ENCODE results near the gene TRIO.

TRIO gene

GRCh38 chr5:14355391-14355790 is 212.2 kb downstream of the TRIO start:
- H3K4me3 ChIP-seq (ENCODE audit: low read depth in 1 of 2, low read length in 2 of 2): no peak overlapping the region
- H3K27me3 ChIP-seq (ENCODE audit: control insufficient read depth in 1 of 2, insufficient read depth in 2 of 2, low read length in 2 of 2): no peaks in the 10 kb centered on the region
- no peak overlapping the region for H3K9ac ChIP-seq (ENCODE audit: low read depth in 1 of 2, low read length in 2 of 2)
- H3K36me3 ChIP-seq (ENCODE audit: control insufficient read depth in 1 of 2, insufficient read depth in 2 of 2, low read length in 2 of 2): peaks cover 6 to 33% of the 10 kb centered on the region in 2 donors
- no peaks in the 10 kb centered on the region for H3K9me3 ChIP-seq (ENCODE audit: control insufficient read depth in 1 of 2, low read length in 2 of 2)
- H3K27ac ChIP-seq (ENCODE audit: low read depth, low read length): no peak overlapping the region
- H3K4me1 ChIP-seq (ENCODE audit: control insufficient read depth in 1 of 2, insufficient read depth in 2 of 2, low read length in 2 of 2): no peaks in the 10 kb centered on the region

DNA sequence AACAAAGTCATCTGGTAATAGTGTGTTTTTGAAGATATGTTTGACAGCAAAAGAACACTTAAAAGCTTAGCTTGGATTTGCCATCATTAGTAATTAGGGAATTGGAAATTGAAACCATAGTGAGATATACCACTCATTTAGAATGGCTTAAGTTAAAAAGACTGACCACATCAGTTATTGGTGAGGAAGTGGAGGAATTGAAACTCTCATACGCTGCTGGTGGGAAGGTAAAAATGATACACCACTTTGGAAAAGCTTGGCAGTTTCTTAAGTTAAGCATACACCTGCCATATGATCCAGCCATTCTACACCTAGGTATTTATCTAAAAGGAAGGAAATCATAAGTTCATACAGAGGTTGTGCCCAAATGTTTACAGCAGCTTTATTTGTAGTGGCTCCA is 213.2 kb downstream of the TRIO start:
- Histone ChIP-seq H3K36me3 (ENCODE audit: control insufficient read depth in 1 of 2, insufficient read depth in 2 of 2, low read length in 2 of 2) (peaks cover 9 to 37% of the 10 kb centered on the region in 2 donors), H3K4me3 (ENCODE audit: low read depth in 1 of 2, low read length in 2 of 2) (no peak overlapping the region), H3K9me3 (ENCODE audit: control insufficient read depth in 1 of 2, low read length in 2 of 2) (no peaks in the 10 kb centered on the region), H3K4me1 (ENCODE audit: control insufficient read depth in 1 of 2, insufficient read depth in 2 of 2, low read length in 2 of 2) (no peaks in the 10 kb centered on the region), H3K27me3 (ENCODE audit: control insufficient read depth in 1 of 2, insufficient read depth in 2 of 2, low read length in 2 of 2) (no peaks in the 10 kb centered on the region), H3K27ac (ENCODE audit: low read depth, low read length) (no peak overlapping the region), H3K9ac (ENCODE audit: low read depth in 1 of 2, low read length in 2 of 2) (no peak overlapping the region)

- H3K4me3 ChIP-seq (ENCODE audit: low read depth in 1 of 2, low read length in 2 of 2): no peak overlapping the region
- no peak overlapping the region for H3K9ac ChIP-seq (ENCODE audit: low read depth in 1 of 2, low read length in 2 of 2)
- no peak overlapping the region for H3K27ac ChIP-seq (ENCODE audit: low read depth, low read length)
- no peaks in the 10 kb centered on the region for H3K9me3 ChIP-seq (ENCODE audit: control insufficient read depth in 1 of 2, low read length in 2 of 2)
- no peaks in the 10 kb centered on the region for H3K4me1 ChIP-seq (ENCODE audit: control insufficient read depth in 1 of 2, insufficient read depth in 2 of 2, low read length in 2 of 2)
- H3K36me3 ChIP-seq (ENCODE audit: control insufficient read depth in 1 of 2, insufficient read depth in 2 of 2, low read length in 2 of 2): peaks cover 9 to 42% of the 10 kb centered on the region in 2 donors
- H3K27me3 ChIP-seq (ENCODE audit: control insufficient read depth in 1 of 2, insufficient read depth in 2 of 2, low read length in 2 of 2): no peaks in the 10 kb centered on the region
Observed at GRCh38 chr5:14357441-14357840, 214.3 kb downstream of the TRIO start.

- Histone ChIP-seq H3K4me3 (ENCODE audit: low read depth in 1 of 2, low read length in 2 of 2) (no peak overlapping the region), H3K9me3 (ENCODE audit: control insufficient read depth in 1 of 2, low read length in 2 of 2) (no peaks in the 10 kb centered on the region), H3K4me1 (ENCODE audit: control insufficient read depth in 1 of 2, insufficient read depth in 2 of 2, low read length in 2 of 2) (no peaks in the 10 kb centered on the region), H3K36me3 (ENCODE audit: control insufficient read depth in 1 of 2, insufficient read depth in 2 of 2, low read length in 2 of 2) (peaks cover 9 to 42% of the 10 kb centered on the region in 2 donors), H3K9ac (ENCODE audit: low read depth in 1 of 2, low read length in 2 of 2) (no peak overlapping the region), H3K27me3 (ENCODE audit: control insufficient read depth in 1 of 2, insufficient read depth in 2 of 2, low read length in 2 of 2) (no peaks in the 10 kb centered on the region), H3K27ac (ENCODE audit: low read depth, low read length) (no peak overlapping the region)
Observed at GRCh38 chr5:14357851-14358250, 214.7 kb downstream of the TRIO start.

DNA sequence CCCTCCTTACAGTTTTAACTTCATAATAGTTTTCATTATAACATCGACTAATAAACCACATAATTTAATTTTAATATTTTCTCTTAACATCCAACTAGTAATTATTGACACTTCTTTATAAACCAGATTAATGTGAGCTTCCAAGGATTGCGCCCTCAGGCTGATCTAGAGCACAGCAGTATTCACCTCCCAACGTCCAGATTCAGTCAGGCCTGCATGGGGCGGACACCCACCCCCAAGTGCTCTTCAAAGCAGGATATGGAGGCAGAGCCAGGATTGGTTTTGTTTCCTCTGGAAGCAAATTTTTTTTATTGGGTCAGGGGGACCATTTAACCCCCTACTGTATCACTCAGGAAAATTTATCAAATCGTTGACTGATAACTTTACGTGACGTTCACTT is 215.4 kb downstream of the TRIO start:
- no peak overlapping the region for H3K27ac ChIP-seq (ENCODE audit: low read depth, low read length)
- H3K36me3 ChIP-seq (ENCODE audit: control insufficient read depth in 1 of 2, insufficient read depth in 2 of 2, low read length in 2 of 2): peaks cover 9 to 43% of the 10 kb centered on the region in 2 donors
- no peak overlapping the region for H3K9ac ChIP-seq (ENCODE audit: low read depth in 1 of 2, low read length in 2 of 2)

DNA sequence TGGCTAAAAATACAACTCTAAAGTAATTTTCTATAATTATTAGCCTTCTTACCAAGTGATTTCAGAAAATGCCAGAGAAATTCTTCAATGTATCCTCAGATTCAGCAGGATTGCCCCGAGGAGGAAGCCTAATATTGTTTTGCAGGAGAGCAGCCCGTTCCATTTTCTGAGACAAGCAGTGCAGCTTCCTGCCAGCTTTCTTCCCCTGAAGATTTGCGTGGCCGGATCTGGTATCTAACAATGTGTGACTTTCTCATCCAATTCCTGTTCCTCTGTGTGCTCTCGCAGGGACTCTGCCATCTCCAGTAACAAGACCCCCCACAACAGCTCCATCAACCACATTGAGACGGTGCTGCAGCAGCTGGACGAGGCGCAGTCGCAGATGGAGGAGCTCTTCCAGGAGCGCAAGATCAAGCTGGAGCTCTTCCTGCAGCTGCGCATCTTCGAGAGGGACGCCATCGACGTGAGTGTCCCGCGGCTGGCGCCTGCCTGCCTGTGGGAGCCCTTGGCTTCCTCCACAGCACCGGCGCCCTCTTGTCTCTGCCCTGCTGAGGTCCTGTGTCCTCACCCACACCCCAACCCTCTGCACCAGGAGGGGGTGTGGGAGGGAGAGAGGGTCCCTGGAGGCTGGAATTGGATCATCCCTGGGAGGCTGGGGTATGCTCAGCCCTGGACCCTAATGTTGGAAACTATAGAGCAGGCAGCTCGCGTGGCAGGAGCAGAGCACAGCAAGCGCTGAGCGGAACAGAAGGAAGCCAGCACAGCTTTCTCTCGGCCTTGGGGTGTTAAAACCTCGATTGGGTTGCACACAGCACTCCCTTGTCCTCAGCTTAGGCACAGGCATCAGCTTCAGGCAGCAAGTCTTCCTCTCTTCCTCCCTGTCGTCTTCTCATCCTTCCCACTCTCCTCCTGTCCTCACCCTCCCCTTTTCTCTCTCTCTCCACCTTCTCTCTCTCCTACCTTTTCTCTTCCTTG is 216.2 kb downstream of the TRIO start:
- no peaks in the 10 kb centered on the region for H3K27me3 ChIP-seq (ENCODE audit: control insufficient read depth in 1 of 2, insufficient read depth in 2 of 2, low read length in 2 of 2)
- H3K27ac ChIP-seq (ENCODE audit: low read depth, low read length): no peak overlapping the region
- H3K4me1 ChIP-seq (ENCODE audit: control insufficient read depth in 1 of 2, insufficient read depth in 2 of 2, low read length in 2 of 2): no peaks in the 10 kb centered on the region
- H3K36me3 ChIP-seq (ENCODE audit: control insufficient read depth in 1 of 2, insufficient read depth in 2 of 2, low read length in 2 of 2): peaks cover 14 to 52% of the 10 kb centered on the region in 2 donors
- H3K9me3 ChIP-seq (ENCODE audit: control insufficient read depth in 1 of 2, low read length in 2 of 2): no peaks in the 10 kb centered on the region
- H3K4me3 ChIP-seq (ENCODE audit: low read depth in 1 of 2, low read length in 2 of 2): no peak overlapping the region
- no peak overlapping the region for H3K9ac ChIP-seq (ENCODE audit: low read depth in 1 of 2, low read length in 2 of 2)

More for the DNA sequence above, 215.4 kb downstream of the TRIO start:
- no peaks in the 10 kb centered on the region for H3K9me3 ChIP-seq (ENCODE audit: control insufficient read depth in 1 of 2, low read length in 2 of 2)
- H3K27me3 ChIP-seq (ENCODE audit: control insufficient read depth in 1 of 2, insufficient read depth in 2 of 2, low read length in 2 of 2): no peaks in the 10 kb centered on the region
- H3K4me1 ChIP-seq (ENCODE audit: control insufficient read depth in 1 of 2, insufficient read depth in 2 of 2, low read length in 2 of 2): no peaks in the 10 kb centered on the region
- no peak overlapping the region for H3K4me3 ChIP-seq (ENCODE audit: low read depth in 1 of 2, low read length in 2 of 2)

GRCh38 chr5:14362491-14362890 is 219.3 kb downstream of the TRIO start:
- Histone ChIP-seq H3K36me3 (ENCODE audit: control insufficient read depth in 1 of 2, insufficient read depth in 2 of 2, low read length in 2 of 2) (peaks cover 26 to 76% of the 10 kb centered on the region in 2 donors), H3K4me3 (ENCODE audit: low read depth in 1 of 2, low read length in 2 of 2) (no peak overlapping the region)

GRCh38 chr5:14364096-14364495 is 221.0 kb downstream of the TRIO start:
- Histone ChIP-seq H3K4me3 (ENCODE audit: low read depth in 1 of 2, low read length in 2 of 2) (no peak overlapping the region), H3K4me1 (ENCODE audit: control insufficient read depth in 1 of 2, insufficient read depth in 2 of 2, low read length in 2 of 2) (no peaks in the 10 kb centered on the region), H3K36me3 (ENCODE audit: control insufficient read depth in 1 of 2, insufficient read depth in 2 of 2, low read length in 2 of 2) (peaks cover 37 to 77% of the 10 kb centered on the region in 2 donors), H3K9me3 (ENCODE audit: control insufficient read depth in 1 of 2, low read length in 2 of 2) (no peaks in the 10 kb centered on the region), H3K27me3 (ENCODE audit: control insufficient read depth in 1 of 2, insufficient read depth in 2 of 2, low read length in 2 of 2) (no peaks in the 10 kb centered on the region), H3K9ac (ENCODE audit: low read depth in 1 of 2, low read length in 2 of 2) (no peak overlapping the region), H3K27ac (ENCODE audit: low read depth, low read length) (no peak overlapping the region)

More at GRCh38 chr5:14362491-14362890, 219.3 kb downstream of the TRIO start:
- Histone ChIP-seq H3K4me1 (ENCODE audit: control insufficient read depth in 1 of 2, insufficient read depth in 2 of 2, low read length in 2 of 2) (no peaks in the 10 kb centered on the region), H3K9me3 (ENCODE audit: control insufficient read depth in 1 of 2, low read length in 2 of 2) (no peaks in the 10 kb centered on the region), H3K27me3 (ENCODE audit: control insufficient read depth in 1 of 2, insufficient read depth in 2 of 2, low read length in 2 of 2) (no peaks in the 10 kb centered on the region), H3K27ac (ENCODE audit: low read depth, low read length) (no peak overlapping the region), H3K9ac (ENCODE audit: low read depth in 1 of 2, low read length in 2 of 2) (no peak overlapping the region)

DNA sequence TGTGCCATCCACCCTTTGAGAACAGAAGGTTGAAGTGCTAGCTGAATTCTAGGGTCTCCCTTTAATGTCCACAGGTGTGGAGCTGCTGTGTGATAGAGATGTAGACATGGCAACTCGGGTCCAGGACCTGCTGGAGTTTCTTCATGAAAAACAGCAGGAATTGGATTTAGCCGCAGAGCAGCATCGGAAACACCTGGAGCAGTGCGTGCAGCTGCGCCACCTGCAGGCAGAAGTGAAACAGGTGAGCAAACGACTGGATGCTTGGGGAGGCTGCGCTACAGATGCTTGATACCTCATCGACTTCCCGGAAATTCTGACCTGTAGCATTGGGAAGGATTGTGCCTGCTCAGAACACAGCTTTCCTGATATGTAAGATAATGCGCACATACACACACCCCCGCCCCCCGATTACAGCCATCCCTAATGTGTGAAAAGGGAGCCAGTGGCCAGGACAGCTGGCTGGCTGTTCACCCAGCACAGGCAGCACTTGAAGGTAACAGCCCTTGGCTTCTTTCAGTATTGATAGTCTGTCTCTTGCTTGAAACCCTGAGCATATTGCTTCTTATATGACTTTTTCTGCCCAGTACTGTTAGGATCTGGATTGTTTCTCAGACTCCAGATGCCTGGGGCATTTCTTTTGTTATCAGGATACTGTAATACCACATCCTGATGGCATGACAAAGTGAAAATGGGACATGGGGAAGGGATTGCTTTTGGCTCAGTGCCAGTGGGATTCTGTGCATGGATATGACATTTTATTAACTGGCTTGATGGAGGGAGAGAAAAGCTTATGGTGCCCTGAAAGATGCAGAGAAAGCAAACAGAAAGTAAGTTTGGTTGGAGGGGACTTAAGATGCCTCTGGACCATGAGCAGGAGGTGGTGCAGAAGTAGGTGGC is 221.7 kb downstream of the TRIO start:
- Histone ChIP-seq H3K27me3 (ENCODE audit: control insufficient read depth in 1 of 2, insufficient read depth in 2 of 2, low read length in 2 of 2) (no peaks in the 10 kb centered on the region), H3K9ac (ENCODE audit: low read depth in 1 of 2, low read length in 2 of 2) (no peak overlapping the region), H3K36me3 (ENCODE audit: control insufficient read depth in 1 of 2, insufficient read depth in 2 of 2, low read length in 2 of 2) (peaks cover 34 to 77% of the 10 kb centered on the region in 2 donors)

More for the DNA sequence above, 221.7 kb downstream of the TRIO start:
- Histone ChIP-seq H3K4me1 (ENCODE audit: control insufficient read depth in 1 of 2, insufficient read depth in 2 of 2, low read length in 2 of 2) (no peaks in the 10 kb centered on the region), H3K27ac (ENCODE audit: low read depth, low read length) (no peak overlapping the region), H3K9me3 (ENCODE audit: control insufficient read depth in 1 of 2, low read length in 2 of 2) (no peaks in the 10 kb centered on the region), H3K4me3 (ENCODE audit: low read depth in 1 of 2, low read length in 2 of 2) (no peak overlapping the region)

All from duodenal mucosa (tissue), 2 donors.